ENCODE results near the gene IQSEC3.
"Not testable (repeated sequence)": the region's sequence is repeated elsewhere in the genome, so short reads cannot be mapped to it uniquely, and the experiment has no call there.

Gene IQSEC3

DNA sequence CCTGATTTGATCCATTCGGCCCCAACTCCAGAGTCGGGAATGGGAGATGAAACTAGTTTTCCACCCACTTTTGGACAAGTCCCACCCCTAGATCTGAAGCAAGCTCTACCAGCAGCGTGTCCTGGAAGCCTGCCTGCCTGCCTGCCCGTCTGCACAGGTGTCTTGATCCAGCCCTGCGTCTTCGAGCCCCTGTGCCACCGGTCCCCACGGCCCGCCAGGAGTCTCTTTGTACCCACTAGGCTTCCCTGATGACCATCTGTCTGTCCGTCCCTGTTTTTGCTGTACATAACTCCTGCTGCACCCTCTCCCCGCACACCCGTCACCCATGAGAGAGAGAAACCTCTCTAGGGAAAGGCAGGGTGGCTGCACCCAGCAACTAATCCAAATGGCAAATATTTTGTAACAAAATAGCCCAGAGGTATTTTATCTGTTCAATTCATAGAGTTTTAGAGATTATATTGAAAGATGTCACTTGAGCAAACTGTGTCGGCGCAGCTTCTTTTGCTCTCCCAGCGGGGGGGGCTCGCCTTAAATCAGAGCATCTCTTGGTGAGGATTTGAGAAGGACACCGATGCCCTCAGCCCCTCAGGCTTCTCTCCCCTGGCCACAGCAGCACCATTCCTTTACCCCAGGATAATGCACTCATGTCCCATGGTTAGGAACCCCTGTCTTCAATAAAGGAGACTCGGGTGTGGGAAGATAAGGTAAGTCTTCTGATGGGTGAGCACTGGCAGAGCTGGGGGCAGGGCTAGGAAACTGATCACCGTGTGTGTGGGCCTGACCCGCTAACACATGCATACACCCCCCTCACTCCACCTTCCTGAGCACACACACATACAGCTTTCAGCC lies 111.6 kb downstream of the IQSEC3 start:
- no peak for DNase-seq (ENCODE audit: low read depth)

GRCh38 chr12:178829-179109 lies 112.2 kb downstream of the IQSEC3 start:
- DNase-seq (ENCODE audit: low read depth), result no peak

- DNase-seq (ENCODE audit: low read depth), result no peak
These were observed 112.7 kb downstream of the IQSEC3 start for GRCh38 chr12:179131-179884.

- DNase-seq (ENCODE audit: low read depth), result no peak
These were observed 113.3 kb downstream of the IQSEC3 start for GRCh38 chr12:179885-180284.

- DNase-seq (ENCODE audit: low read depth), result no peak
These were observed 113.9 kb downstream of the IQSEC3 start for GRCh38 chr12:180445-180844.

DNA sequence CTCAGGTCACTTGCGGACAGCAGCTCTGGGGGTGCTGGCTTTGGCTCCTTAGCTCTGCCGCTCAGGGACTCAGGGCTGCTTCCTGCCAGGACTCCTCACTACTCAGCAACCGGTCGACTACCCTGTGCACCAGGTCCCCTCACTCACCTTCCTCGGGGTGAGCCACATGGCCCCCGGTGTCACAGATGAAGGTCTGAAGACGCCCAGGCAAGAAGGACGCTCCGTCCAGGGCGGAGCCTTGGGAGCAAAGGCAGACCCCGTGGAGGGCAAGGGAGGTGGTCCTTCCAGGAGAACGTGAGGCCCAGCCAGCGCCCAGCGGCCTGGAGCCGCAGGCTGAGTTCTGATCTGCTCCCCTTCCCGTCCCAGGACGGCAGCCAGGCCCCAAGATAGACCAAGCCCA lies 115.4 kb downstream of the IQSEC3 start:
- no peak for DNase-seq (ENCODE audit: low read depth)

- no peak for DNase-seq (ENCODE audit: low read depth)
These were observed 115.9 kb downstream of the IQSEC3 start for GRCh38 chr12:182381-182892.

DNA sequence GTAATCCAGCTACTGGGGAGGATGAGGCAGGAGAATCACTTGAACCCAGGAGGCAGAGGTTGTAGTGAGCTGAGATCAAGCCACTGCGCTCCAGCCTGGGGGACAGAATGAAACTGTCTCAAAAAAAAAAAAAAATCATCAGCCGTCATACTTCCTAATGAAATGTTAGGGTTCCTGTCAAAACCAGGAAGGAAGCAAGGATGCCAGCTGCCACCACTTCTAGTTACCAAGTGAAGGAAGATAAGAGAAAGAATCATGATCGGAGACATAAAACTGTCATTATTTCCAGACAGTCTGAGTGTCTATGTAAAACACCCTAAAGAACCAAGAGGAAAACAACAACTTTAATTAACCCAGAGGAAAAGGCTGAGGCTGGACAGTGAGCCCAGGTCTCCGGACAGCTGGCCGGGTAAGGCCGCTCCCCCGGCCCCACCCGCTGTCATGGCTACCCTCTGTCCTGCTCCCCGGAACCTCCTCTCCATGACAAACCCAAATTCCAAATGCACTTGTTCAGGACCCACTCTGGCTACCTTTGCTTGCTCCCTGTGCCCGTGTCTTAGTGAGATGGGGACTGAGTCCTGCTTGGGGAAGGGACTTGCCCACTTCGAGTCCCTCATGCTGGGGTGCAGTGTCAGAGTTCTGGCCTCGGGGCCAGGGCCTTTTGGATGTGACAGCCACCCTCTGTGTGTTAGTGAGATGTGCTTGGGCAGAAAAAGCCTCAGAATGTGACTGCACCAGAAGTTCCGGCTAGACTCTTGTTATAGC lies 118.4 kb downstream of the IQSEC3 start:
- DNase-seq (ENCODE audit: low read depth), result no peak

DNA sequence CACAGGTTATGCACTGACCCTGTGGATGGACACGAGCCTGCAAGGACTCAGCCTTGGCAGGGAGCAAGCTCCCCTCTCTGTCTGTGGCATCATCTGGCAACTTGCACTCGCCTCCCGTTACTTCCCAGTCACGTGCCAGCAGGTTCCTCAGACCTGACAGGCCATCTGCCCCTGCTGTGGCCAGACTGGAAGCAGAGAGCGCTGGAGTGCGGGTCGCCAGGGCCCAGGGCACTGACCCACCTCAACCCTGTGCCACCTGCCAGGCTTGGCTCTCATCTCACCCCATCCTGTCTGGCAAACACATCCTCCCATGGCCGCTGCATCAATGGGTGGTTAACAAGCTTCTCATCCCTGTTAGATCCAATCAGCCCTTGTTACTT lies 119.0 kb downstream of the IQSEC3 start:
- DNase-seq (ENCODE audit: low read depth), result no peak

DNA sequence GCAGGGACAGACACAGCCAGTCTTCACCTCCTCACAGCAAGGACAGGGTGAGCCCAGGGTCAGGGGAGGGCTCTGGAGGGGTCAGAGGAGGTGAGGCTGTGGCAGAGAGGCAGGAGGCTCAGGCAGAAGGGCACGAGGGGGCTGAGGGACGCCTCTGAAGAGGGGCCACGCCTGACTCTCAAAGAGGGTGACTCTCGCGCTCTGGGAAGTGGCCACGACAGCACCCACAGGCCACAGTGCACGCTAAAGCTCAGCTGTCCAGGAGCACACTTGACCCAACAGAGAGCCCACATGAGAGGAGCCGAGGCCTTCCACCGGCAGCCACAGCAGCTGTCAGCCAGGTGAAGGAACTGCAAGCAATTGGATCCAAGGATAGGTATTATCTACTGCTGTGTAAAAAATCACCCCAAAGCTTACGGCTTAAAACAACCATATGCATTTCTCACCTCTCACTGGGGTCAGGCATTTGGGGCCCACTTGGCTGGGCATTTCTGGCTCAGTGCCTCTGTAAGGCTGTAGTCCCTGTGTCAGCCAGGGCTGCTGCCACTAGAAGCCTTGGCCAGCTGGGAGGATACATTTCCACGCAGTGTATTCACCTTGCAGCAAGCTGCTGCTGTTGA lies 119.5 kb downstream of the IQSEC3 start:
- DNase-seq (ENCODE audit: low read depth), result no peak

GRCh38 chr12:187986-188909 lies 121.7 kb downstream of the IQSEC3 start:
- DNase-seq (ENCODE audit: low read depth), result not testable (repeated sequence)

- no peak for DNase-seq (ENCODE audit: low read depth)
These were observed 122.5 kb downstream of the IQSEC3 start for GRCh38 chr12:188910-189621.

DNA sequence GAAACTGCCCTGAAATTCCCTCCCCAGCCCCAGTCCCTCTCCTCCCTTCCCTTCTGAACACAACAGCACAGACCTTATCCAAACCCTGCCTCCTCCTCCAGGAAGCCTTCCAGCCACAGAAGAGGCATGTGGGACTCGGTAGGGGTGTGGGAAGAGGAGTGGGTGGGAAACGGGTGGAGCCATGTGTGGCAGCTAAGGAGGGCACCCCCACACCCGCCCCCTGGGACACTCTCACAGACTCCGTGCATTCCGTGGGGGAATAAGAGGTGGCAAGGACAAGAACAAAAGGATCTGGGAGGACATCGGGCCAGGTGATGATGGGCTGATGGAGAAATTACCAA lies 123.0 kb downstream of the IQSEC3 start:
- DNase-seq (ENCODE audit: low read depth), result no peak

DNA sequence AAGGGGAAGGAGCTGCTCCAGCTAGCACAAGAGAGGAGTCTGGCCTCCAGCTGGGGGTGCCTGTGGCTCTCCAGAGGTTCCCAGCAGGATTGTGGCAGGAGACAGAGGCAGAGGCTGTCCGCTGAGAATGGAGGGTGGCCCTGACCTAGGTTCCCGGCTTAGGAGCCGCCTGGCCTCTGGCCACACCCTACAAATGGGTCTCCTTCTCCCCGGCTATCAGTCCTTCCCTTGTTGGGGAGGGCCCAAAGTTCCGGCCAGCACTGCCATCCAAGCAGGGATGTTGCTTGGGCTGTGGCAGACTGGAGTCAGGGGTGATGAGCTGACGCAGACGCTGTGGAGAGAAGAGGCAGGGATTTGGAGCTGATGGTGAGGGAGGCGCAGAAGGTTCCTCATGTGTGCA lies 124.3 kb downstream of the IQSEC3 start:
- DNase-seq (ENCODE audit: low read depth), result no peak

- DNase-seq (ENCODE audit: low read depth), result no peak
These were observed 125.0 kb downstream of the IQSEC3 start for GRCh38 chr12:191541-191940.

DNA sequence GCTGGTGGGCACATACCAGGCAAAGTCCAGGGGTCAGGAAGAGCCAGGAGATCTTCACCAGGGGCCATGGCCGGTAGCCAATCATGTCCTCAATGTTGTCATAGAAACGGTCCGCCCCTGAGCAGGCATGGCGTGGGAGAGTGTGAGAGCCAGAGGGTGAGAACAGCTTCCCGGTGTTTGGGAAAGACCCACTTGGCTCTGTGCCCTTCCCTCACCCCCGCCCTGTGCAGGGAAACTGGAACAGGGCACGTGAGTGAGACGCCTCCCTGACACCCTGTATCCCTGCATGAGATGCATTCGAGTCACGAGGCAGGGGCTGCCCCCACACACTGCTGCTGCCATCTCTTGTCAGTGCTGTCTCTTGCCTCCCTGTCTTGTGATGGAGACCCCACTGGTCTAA lies 126.7 kb downstream of the IQSEC3 start:
- DNase-seq (ENCODE audit: low read depth), result no peak

DNA sequence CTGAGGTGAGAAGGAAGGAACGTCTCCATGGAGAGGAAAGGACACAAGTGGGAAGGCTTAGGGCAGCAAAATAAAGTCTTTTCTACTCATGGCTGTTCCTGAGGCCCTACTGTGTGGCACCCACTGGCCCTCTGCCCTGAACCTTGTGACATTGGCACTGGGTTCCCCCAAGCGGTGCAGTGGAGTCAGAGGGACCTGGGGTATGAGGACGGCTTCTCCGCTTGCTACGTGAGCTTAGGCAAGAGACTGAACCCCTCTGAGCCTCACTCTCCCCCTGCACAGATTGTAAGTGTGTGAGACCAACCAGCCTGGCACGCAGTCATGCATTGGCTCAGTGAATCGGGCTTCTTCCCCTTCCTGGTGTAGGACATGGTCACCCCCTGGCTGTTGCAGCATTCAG lies 127.7 kb downstream of the IQSEC3 start:
- DNase-seq (ENCODE audit: low read depth), result no peak

DNA sequence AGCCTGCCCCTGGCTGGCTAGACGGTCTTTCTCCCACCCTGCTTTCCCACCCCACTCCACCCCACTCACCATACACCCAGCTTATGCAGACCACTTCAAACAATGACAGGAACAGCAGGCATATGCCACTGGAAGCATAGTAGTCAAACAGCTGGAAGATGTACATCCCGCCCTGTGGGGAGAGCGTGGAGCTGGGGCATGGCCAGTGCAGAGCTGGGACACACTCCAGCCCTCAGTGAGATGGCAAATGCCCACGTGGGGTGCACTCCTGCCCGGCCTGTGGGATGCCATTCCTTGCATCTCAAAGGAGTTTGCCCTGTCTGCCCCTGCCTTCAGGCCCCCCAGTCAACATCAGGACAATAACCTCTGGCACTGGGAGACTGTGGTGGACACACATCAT lies 128.6 kb downstream of the IQSEC3 start:
- no peak for DNase-seq (ENCODE audit: low read depth)

DNA sequence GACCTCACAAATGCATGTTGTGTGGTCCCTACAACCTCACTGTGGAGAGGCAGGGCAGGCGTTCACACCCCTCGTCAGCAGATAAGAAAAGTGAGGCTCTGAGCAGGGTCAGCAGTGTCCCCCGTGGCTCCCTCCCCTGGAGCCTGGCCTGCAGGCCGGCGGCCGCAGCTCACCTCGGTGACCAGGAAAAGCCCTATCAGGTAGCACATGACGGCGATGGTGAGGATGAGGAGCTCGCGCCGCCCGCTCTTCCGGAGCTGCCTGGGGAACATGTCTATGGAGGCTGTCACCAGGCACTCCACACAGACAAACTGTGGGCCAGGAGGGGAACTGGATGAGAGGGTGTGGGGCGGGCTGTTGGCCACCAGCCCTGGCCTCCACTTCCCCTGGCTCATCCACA lies 129.4 kb downstream of the IQSEC3 start:
- no peak for DNase-seq (ENCODE audit: low read depth)

GRCh38 chr12:196436-196835 lies 129.9 kb downstream of the IQSEC3 start:
- DNase-seq (ENCODE audit: low read depth), result no peak

DNA sequence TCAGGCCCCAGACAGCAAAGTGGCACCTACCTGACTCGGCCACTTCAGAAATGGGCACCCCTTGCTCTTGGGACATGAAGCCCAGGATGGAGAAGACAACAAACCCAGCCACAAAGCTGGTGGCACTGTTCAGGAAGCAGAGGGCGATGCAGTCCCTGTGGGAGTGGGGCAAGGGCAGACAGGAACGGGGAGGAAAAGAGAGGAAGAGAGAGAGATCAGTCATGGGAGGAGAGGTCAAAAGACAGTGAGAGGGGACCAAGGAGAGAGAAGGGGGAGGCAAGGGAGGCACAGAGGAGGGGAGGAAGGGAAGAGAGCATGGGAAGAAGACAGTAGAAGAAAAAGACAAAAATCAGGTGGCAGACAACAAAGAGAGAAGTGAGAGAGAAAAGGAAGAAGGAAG lies 130.8 kb downstream of the IQSEC3 start:
- no peak for DNase-seq (ENCODE audit: low read depth)

All from activated gamma-delta T cell treated with anti-CD3 and anti-CD28 coated beads, Interleukin-2, amount 50 U/mL, for 16 hours (primary cell).